Kidney (tissue), 14 donors: ENCODE measurements around the gene TMEM183A. TPM values are rescaled to one million over a fixed set of nuclear protein-coding genes. Genes with fewer than 3 reads are reported as not detected.

Experiments
- DNase-seq, 5 donors: peaks; one replicate each; pipeline ENCODE4 v3.0.0-alpha.2; 2013 to 2020
- FAIRE-seq: peaks from 2 replicates; lab custom pipeline; 2012; peaks lifted over from hg19 to GRCh38; lab: Jason Lieb, UNC
- H3K27ac ChIP-seq, 2 donors: one replicate each; pipeline ENCODE4 v1.7.0; 2013; ENCODE audit warnings: low read depth in 2 of 2, low read length in 2 of 2, inconsistent platforms in 1 of 2
- H3K27me3 ChIP-seq: one replicate; pipeline ENCODE4 v1.7.1; 2013; ENCODE audit warnings: low read length, inconsistent platforms; ENCODE audit not compliant: control insufficient read depth, insufficient read depth
- H3K36me3 ChIP-seq, 3 donors: one replicate each; pipeline versions ENCODE4 v1.7.0 to v1.7.1; 2013; ENCODE audit warnings: low read length in 3 of 3, control low read depth in 1 of 3, inconsistent platforms in 1 of 3; ENCODE audit not compliant: insufficient read depth in 3 of 3, control insufficient read depth in 2 of 3
- H3K4me1 ChIP-seq, 3 donors: one replicate each; pipeline versions ENCODE4 v1.7.0 to v1.7.1; 2013; ENCODE audit warnings: low read length in 3 of 3, inconsistent platforms in 1 of 3, low read depth in 1 of 3; ENCODE audit not compliant: control insufficient read depth in 2 of 3, insufficient read depth in 2 of 3
- H3K4me3 ChIP-seq, 3 donors: one replicate each; pipeline versions ENCODE4 v1.7.0 to v1.8.1; 2013; ENCODE audit warnings: low read length in 3 of 3, control low read depth in 1 of 3, inconsistent platforms in 1 of 3
- H3K9ac ChIP-seq, 3 donors: one replicate each; pipeline versions ENCODE4 v1.7.0 to v1.7.1; 2013; ENCODE audit warnings: low read length in 3 of 3, control low read depth in 1 of 3, inconsistent platforms in 1 of 3
- H3K9me3 ChIP-seq, 3 donors: one replicate each; pipeline versions ENCODE4 v1.7.0 to v1.7.1; 2013; ENCODE audit warnings: low read length in 3 of 3, control low read depth in 1 of 3, inconsistent platforms in 1 of 3; ENCODE audit not compliant: control insufficient read depth in 2 of 3, insufficient read depth in 1 of 3
- intact Hi-C: fragments of 100-400 bp; cut with DNase I; formaldehyde crosslinking; loops from one replicate; pipeline ENCODE4 v1.11.1; 2022
- polyA plus RNA-seq: library from polyadenylated mRNA; stranded (reverse); fragments of 350-450 nt; fragmentation: Illumina TruSeq; extraction: RNeasy Lipid Tissue Mini Kit (QIAGEN cat#74804); gene quantifications from one replicate; pipeline ENCODE4 v1.2.3, GENCODE V29; 2014; ENCODE audit warnings: low read depth, low replicate concordance; ENCODE audit not compliant: insufficient read depth
- total RNA-seq: library from RNA; stranded (reverse); fragmentation: NEBNext Ultra II Directional; extraction: Animal tissue kit (Norgen Biotek cat#: 25700); gene quantifications from one replicate; pipeline ENCODE4 v1.2.1, GENCODE V29; 2021
- TF ChIP-seq, protein P1 (sequence below): IDR thresholded peaks from 3 replicates; pipeline ENCODE4 v1.5.1; 2012; ENCODE audit warnings: mild to moderate bottlenecking, moderate library complexity, borderline replicate concordance; ENCODE audit not compliant: insufficient read depth; ENCODE audit errors: extremely low read depth
- donor health status: control.
- donor health status: control.
- donor health status: control.
- donor health status: control.
- donor health status: control.
- donor health status: DM: yes; HTN: yes; CAD: no.
- donor health status: Normal renal cell carcinoma (clear cell type).

The TMEM183A gene
- total and polyA plus RNA-seq, 2 donors from 2014 or later, result 47.5 to 47.9 TPM

GRCh38 chr1:202964791-202965410 is 42.3 kb upstream of the TMEM183A start:
- no peak for DNase-seq
- H3K9ac ChIP-seq, result no peak overlapping the region
- TF ChIP-seq, protein P1, sequence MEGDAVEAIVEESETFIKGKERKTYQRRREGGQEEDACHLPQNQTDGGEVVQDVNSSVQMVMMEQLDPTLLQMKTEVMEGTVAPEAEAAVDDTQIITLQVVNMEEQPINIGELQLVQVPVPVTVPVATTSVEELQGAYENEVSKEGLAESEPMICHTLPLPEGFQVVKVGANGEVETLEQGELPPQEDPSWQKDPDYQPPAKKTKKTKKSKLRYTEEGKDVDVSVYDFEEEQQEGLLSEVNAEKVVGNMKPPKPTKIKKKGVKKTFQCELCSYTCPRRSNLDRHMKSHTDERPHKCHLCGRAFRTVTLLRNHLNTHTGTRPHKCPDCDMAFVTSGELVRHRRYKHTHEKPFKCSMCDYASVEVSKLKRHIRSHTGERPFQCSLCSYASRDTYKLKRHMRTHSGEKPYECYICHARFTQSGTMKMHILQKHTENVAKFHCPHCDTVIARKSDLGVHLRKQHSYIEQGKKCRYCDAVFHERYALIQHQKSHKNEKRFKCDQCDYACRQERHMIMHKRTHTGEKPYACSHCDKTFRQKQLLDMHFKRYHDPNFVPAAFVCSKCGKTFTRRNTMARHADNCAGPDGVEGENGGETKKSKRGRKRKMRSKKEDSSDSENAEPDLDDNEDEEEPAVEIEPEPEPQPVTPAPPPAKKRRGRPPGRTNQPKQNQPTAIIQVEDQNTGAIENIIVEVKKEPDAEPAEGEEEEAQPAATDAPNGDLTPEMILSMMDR, result no peak

DNA sequence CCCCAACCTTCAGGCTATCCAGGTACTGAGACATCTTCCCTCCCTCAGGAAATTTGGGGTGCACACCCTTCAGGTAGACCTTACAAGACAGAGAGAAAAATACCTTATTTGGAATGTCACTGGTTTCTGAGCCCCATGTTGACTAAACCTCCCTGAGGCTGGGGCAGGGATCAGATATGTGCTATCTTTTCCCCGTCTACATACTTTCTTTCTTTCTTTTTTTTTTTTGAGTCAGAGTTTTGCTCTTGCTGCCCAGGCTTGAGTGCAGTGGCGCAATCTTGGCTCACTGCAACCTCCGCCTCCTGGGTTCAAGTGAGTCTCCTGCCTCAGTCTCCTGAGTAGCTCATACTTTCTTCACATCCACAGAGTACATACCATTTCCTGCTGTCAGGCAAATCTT is 41.8 kb upstream of the TMEM183A start:
- Histone ChIP-seq H3K27ac (no peak overlapping the region), H3K9ac (no peak overlapping the region), H3K4me1 (peaks cover 0 to 17% (median 11%) of the 10 kb centered on the region in 3 donors), H3K27me3 (no peaks in the 10 kb centered on the region), H3K36me3 (peaks cover 0 to 18% (median 15%) of the 10 kb centered on the region in 3 donors), H3K4me3 (no peak overlapping the region), H3K9me3 (no peaks in the 10 kb centered on the region)
- TF ChIP-seq, protein P1, result no peak
- no peak for FAIRE-seq
- no peak for DNase-seq
- intact Hi-C loops, result no loop called here

More at GRCh38 chr1:202964791-202965410, 42.3 kb upstream of the TMEM183A start:
- Histone ChIP-seq H3K9me3 (no peaks in the 10 kb centered on the region), H3K27ac (no peak overlapping the region), H3K27me3 (no peaks in the 10 kb centered on the region), H3K4me3 (no peak overlapping the region), H3K36me3 (peaks cover 0 to 18% (median 15%) of the 10 kb centered on the region in 3 donors), H3K4me1 (peaks cover 0 to 17% (median 12%) of the 10 kb centered on the region in 3 donors)
- no peak for FAIRE-seq
- intact Hi-C loops, result no loop called here

GRCh38 chr1:202966006-202966898 is 40.9 kb upstream of the TMEM183A start:
- H3K4me3 ChIP-seq, result peak overlapping the region; percentile 55 to 92 (median 66)
- H3K9me3 ChIP-seq, result no peaks in the 10 kb centered on the region
- H3K36me3 ChIP-seq, result peaks cover 0 to 18% (median 15%) of the 10 kb centered on the region in 3 donors
- TF ChIP-seq, protein P1, result no peak
- intact Hi-C loops, result no loop called here
- no peaks in the 10 kb centered on the region for H3K27me3 ChIP-seq
- peaks cover 0 to 17% (median 11%) of the 10 kb centered on the region in 3 donors for H3K4me1 ChIP-seq
- H3K27ac ChIP-seq, result peak overlapping the region; percentile 66 to 82
- no peak for FAIRE-seq
- peak in 1 of 5 donors; percentile 74 for DNase-seq
- H3K9ac ChIP-seq, result peak overlapping the region; percentile 40 to 94 (median 56)
